NCI-H446 (cell line): ENCODE data around the gene CALM3.
A peak's percentile ranks its signal among the peaks of the same experiment; 100 is the strongest.
"Not testable (repeated sequence)": the region's sequence is repeated elsewhere in the genome, so short reads cannot be mapped to it uniquely, and the experiment has no call there.

ENCODE experiments used
- DNase-seq, 2 experiments: peaks; one replicate each; lab custom pipeline; 2025; lab: John Stamatoyannopoulos, UW

Gene CALM3

GRCh38 chr19:46601318-46602224, at the start of gene CALM3:
CALM3 (plus strand) TSS chr19:46601330; CDS start chr19:46601435, 105 bp downstream.
- DNase-seq: no peak

DNA sequence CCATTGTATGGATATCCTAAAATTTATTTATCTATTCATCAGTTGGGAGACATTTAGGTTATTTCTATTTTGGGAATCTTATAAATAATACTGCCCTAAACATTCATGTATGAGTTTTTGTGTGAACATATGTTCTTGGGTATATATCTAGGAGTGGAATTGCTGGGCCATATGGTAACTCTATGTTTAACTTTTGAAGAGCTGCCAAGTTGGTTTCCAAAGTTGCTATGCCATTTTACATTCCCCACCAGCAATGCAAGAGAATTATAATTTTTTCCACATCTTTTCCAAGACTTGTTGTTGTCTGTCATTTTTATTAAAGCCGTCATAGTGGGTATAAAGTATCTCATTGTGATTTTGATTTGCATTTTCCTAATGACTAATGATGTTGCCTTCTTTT, 48.2 kb upstream of the CALM3 start:
- peak in 1 of 2 experiments; percentile 59 for DNase-seq

- DNase-seq: no peak
These were observed 47.0 kb upstream of the CALM3 start for GRCh38 chr19:46554161-46554560.

- DNase-seq: no peak
These were observed 45.4 kb upstream of the CALM3 start for GRCh38 chr19:46555628-46556280.

GRCh38 chr19:46556471-46556870, 44.7 kb upstream of the CALM3 start:
- not testable (repeated sequence) for DNase-seq

GRCh38 chr19:46559203-46559602, 41.9 kb upstream of the CALM3 start:
- no peak for DNase-seq

DNA sequence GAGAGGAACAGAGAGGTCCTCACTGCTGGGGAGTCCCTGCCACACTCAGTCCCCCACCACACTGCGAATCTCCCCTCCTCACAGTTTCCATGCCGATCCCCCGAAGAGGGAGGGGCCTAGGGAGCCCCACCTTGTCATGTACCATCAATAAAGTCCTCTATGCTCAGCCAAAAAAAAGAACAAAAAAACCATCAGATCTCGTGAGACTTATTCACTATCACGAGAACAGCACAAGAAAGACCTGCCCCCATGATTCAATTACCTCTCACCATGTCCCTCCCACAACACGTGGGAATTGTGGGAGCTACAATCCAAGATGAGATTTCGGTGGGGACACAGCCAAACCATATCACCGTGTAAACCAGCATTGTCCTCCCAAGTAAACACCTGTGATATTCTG, 41.5 kb upstream of the CALM3 start:
- not testable (repeated sequence) for DNase-seq

DNA sequence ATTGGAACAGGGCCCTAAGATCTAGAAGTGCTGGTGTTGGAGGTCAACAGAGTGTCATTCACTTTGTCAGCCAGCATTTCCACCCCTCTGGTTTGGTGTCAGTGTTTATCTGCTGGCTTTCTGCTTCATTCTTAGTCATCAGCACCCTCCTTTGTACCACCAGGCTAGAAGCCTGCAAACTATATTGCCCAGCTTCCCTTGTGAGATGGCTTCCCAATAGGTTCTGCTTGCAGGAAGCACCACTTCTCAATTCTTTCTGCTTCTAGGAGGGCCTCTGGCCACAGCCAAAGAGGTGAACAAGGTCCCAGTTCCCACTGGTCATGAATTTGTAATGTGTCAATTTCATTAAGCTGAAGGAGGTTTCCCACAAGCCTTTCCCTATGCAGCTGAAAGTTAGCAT, 36.4 kb upstream of the CALM3 start:
- DNase-seq: no peak

- no peak for DNase-seq
These were observed 29.6 kb upstream of the CALM3 start for GRCh38 chr19:46571495-46571894.

- no peak for DNase-seq
These were observed 27.2 kb upstream of the CALM3 start for GRCh38 chr19:46573679-46574498.

DNA sequence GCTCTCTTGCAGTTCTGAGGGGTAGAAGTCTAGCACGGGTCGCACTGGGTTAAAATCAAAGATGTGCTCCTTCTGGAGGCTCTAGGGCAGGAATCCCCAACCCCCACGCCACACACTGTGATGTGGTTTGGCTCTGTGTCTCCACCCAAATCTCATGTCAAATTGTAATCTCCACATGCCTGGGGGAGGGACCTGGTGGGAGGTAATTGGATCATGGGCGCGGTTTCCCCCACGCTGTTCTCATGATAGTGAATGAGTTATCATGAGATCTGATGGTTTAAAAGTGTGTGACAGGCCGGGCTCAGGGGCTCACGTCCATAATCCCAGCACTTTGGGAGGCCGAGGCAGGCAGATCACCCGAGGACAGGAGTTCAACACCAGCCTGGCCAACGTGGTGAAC, 26.6 kb upstream of the CALM3 start:
- DNase-seq: no peak

DNA sequence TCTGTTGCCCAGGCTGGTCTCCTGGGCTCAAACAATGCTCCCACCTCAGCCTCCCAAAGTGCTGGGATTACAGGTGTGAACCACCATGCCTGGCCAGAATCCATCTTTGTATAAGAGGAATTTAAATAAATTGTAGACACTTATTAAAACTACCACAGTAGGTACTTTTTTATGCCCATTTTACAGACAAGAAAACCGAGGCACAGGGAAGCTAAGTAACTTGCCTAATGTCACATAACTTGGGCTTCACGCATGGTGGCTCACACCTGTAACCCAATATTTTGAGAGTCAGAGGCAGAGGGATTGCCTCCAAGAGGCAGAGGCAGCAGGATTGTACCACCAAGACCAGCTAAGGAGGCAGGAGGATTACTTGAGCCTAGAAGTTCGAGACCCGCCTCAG, 22.7 kb upstream of the CALM3 start:
- DNase-seq: no peak

DNA sequence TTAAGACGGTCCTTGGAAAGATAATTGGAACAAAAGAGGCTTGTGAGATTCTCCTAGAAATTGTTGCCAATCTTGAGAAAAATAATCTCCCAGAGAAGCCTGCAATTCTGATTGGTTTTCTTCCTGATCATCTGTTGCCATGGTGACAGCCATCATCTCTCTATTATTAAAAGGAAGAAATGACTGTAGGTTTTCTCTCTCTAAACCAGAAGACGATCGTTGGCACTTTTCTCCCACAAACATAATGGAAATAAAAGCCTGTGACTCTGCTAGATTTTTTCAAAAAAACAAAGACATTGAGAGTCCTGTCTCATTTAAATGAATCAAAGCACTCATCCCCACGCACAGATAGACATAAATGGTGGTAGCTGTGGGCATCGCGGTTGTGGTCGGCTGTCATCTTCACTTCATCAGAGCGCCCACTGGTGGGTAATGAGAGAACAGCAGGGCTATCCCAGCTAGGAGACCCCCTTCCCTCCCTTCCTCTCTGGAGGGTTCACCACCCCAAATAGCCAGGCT, 21.7 kb upstream of the CALM3 start:
- DNase-seq: no peak

GRCh38 chr19:46580247-46580646, 20.9 kb upstream of the CALM3 start:
- DNase-seq: no peak

DNA sequence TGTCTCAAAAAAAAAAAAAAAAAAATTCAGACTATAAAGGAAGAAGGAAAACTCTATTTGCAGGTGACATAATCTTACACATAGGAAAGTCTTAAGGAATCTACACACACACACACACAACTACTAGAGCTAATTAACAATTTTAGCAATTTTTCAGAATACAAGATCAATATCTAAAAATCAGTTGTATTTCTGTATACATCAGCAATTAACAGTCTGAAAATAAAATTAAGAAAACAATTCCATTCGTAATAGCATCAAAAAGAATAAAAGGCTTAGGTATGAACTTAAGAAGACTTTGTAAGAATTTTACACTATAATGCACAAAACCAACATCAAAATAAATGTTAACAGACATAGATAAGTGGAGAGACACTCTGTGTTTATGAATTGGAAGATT, 15.6 kb upstream of the CALM3 start:
- DNase-seq: no peak

DNA sequence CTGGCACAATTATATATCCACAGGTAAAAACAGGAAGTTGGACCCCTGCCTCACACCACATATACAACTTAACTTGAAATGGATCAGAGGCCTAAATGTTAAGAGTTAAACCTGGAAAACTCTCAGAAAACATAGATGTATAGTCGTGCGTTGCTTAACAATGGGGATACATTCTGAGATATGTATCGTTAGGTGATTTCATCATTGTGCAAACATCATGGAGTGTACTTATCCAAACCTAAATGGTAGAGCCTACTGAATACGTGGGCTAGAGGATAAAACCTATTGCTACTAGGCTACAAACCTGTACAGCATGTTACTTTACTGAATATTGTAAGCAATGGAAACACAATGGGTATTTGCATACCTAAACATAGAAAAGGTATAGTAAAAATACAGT, 14.8 kb upstream of the CALM3 start:
- DNase-seq: no peak

DNA sequence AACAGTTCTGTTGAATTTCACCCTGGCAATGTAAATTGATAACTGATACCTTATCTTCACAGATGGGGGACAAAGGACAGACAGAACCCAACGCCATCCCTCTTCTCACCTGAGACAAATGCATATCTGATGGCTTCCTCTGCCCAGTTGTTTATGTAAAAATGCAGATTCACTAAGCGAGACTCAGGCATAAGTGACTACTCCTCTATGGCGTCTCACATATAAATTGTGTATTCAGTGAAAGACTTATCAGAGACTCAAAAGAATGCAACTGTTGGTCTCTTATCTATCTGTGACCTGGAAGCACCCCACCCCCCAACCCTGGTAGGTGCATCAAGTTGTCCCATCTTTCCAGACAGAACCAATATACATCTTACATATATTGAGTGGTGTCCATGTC, 13.3 kb upstream of the CALM3 start:
- no peak for DNase-seq

DNA sequence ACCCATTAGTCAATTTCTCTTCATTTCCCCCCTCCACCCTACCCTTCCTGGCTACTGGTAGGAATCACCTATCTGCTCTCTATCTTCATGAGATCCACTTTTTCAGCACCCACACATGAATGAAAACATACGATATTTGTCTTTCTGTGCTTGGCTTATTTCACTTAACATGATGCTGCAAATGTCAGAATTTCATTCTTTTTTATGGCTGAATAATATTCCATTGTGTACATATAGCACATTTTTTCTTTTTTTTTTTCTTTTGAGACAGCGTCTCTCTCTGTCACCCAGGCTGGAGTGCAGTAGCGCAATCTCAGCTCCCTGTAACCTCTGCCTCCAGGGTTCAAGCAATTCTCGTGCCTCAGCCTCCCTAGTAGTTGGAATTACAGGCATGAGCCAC, 9.9 kb upstream of the CALM3 start:
- no peak for DNase-seq

- DNase-seq: no peak
These were observed 9.3 kb upstream of the CALM3 start for GRCh38 chr19:46591870-46592269.

DNA sequence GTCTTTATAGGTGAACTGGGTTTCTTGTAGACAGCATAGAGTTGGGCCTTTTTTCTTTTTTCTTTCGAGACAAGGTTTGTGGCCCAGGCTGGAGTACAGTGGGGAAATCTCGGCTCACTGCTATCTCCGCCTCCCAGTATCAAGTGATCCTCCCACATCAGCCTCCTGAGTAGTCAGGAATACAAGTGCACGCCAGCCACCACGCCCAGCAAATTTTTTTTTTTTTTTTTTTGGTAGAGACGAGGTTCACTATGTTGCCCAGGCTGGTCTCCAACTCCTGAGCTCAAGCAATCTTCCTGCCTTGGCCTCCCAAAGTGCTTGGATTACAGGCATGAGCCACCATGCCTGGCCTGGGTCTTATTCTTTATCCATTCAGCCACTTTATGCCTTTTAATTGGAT, 5.1 kb upstream of the CALM3 start:
- DNase-seq: no peak

DNA sequence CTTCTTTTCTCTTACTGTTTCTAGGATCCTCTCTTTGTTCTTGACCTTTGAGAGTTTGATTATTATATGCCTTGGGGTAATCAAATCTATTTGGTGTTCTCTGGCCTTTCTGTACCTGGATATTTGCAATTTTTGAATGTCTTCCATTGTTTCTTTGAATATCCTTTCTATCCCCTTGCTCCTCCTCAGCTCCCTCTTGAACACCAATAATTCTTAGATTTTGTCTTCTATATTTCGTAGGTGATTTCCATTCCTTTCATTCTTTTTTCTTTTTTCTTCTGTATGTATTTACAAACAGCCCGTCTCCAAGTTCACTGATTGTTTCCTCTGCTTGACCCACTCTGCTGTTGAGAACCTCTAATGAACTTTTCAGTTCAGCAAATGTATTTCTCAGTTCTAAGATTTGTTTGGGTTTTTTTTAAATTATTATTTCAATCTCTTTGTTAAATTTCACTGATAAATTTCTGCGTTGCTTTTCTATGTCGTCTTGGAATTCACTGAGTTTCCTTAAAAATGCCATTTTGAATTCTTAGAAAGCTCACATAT, 2.7 kb upstream of the CALM3 start:
- DNase-seq: no peak
